Psoas muscle (tissue), 8 donors: ENCODE measurements around the gene EGF. TPM values are rescaled to one million over a fixed set of nuclear protein-coding genes. Genes with fewer than 3 reads are reported as not detected.
A peak's percentile ranks its signal among the peaks of the same experiment; 100 is the strongest.

ENCODE experiments used
- ATAC-seq, 4 donors: fragments of 200-7000 bp; cut with Tn5 transposase; one replicate each; pipeline ENCODE4 v1.9.1; 2020; ENCODE audit warnings: moderate library complexity in 3 of 4, mild to moderate bottlenecking in 2 of 4
- DNase-seq, 2 donors: peaks; one replicate each; pipeline ENCODE4 v3.0.0-alpha.2; 2020
- H3K27ac ChIP-seq: fragments of 200-600 bp; one replicate; pipeline ENCODE4 v1.8.0; 2022
- H3K27me3 ChIP-seq, 3 donors: fragments of 200-600 bp in 1 of 3; one replicate each; pipeline versions ENCODE4 v1.6.1 to v1.8.0; 2013 to 2022; ENCODE audit warnings: low read length in 2 of 3, mild to moderate bottlenecking in 2 of 3, moderate library complexity in 1 of 3; ENCODE audit not compliant: insufficient read depth in 3 of 3
- H3K36me3 ChIP-seq, 2 donors: fragments of 200-600 bp in 1 of 2; one replicate each; pipeline versions ENCODE4 v1.6.1 to v1.8.0; 2013 to 2022; ENCODE audit warnings: low read depth in 1 of 2, mild to moderate bottlenecking in 1 of 2, moderate library complexity in 1 of 2; ENCODE audit not compliant: insufficient read depth in 1 of 2
- H3K4me1 ChIP-seq: fragments of 200-600 bp; one replicate; pipeline ENCODE4 v1.8.0; 2022
- H3K4me3 ChIP-seq: fragments of 200-600 bp; one replicate; pipeline ENCODE4 v1.8.0; 2022; ENCODE audit warnings: mild to moderate bottlenecking
- H3K9me3 ChIP-seq: fragments of 200-600 bp; one replicate; pipeline ENCODE4 v1.8.0; 2022
- WGBS, 3 donors: extraction: QIAGEN DNeasy Blood & Tissue Kit; methylation state at CpG; one replicate each; pipeline versions ENCODE4 v1.1.6 to v1.1.7; 2013; 5-methylcytosine and 5-hydroxymethylcytosine counted together
- intact Hi-C, 2 donors: fragments of 100-400 bp; cut with DNase I; formaldehyde crosslinking; loops; one replicate each; pipeline versions ENCODE4 v1.11.0 to v1.14.2; 2022
- polyA plus RNA-seq, 3 donors: library from polyadenylated mRNA; stranded (reverse); fragments of 200-250 nt; gene quantifications; one replicate each; pipeline ENCODE4 v1.2.3, GENCODE V29; 2013
- total RNA-seq, 4 donors: library from RNA; stranded (reverse); fragmentation: NEBNext Ultra II Directional in 2 of 4; extraction: Animal tissue kit (Norgen Biotek cat#: 25700) in 2 of 4; gene quantifications; one replicate each; pipeline versions ENCODE4 v1.2.1 to v1.2.4, GENCODE V29; 2021 to 2023
- TF ChIP-seq, protein P1 (sequence below): fragments of 200-600 bp; IDR thresholded peaks from one replicate; pipeline ENCODE4 v1.8.0; 2022; ENCODE audit warnings: antibody characterized with exemption
- donor health status: healthy with polysubstance abuse.
- donor health status: DM: no; HTN: no; CAD: no; lungs with moderate emphysema.
- donor health status: Bipolar disorder and iron deficiency.
- donor health status: healthy.
- donor health status: DM: yes; HTN: yes; CAD: no.
- donor health status: DM: no; HTN: no; CAD: no.
- donor health status: DM: no; HTN: no; CAD: no.
- donor health status: DM: yes; HTN: yes; CAD: no.

EGF gene
- total and polyA plus RNA-seq, 7 donors = 2.5 to 92.4 (median 37.1) TPM

DNA sequence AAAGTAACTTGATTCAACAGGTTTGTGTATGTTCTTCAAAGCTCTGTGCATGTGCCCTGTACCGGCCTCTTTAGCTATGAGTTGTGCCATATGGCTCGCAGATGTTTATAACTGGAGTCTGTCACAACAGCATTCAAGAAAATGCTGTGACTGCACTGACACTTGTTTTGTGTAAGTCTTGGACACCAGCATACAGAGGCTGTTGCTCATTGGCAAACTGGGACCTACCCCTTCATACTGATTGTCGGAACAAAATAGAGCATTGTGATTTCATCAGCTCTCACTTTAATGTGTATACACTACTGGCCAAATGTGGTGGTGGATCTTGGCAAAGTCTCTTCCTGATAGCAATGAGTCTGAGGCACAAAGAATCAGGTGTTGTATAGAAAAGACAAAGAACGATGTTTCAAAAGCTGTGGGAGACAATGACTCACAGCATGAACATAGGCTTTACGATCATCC, 133.9 kb downstream of the EGF start:
- H3K27ac ChIP-seq = no peak overlapping the region
- DNase-seq (no peak), ATAC-seq (no peak)
- no peaks in the 10 kb centered on the region for H3K27me3 ChIP-seq
- H3K4me3 ChIP-seq = no peak overlapping the region
- TF ChIP-seq, protein P1, sequence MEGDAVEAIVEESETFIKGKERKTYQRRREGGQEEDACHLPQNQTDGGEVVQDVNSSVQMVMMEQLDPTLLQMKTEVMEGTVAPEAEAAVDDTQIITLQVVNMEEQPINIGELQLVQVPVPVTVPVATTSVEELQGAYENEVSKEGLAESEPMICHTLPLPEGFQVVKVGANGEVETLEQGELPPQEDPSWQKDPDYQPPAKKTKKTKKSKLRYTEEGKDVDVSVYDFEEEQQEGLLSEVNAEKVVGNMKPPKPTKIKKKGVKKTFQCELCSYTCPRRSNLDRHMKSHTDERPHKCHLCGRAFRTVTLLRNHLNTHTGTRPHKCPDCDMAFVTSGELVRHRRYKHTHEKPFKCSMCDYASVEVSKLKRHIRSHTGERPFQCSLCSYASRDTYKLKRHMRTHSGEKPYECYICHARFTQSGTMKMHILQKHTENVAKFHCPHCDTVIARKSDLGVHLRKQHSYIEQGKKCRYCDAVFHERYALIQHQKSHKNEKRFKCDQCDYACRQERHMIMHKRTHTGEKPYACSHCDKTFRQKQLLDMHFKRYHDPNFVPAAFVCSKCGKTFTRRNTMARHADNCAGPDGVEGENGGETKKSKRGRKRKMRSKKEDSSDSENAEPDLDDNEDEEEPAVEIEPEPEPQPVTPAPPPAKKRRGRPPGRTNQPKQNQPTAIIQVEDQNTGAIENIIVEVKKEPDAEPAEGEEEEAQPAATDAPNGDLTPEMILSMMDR = no peak
- no peaks in the 10 kb centered on the region for H3K4me1 ChIP-seq
- no peaks in the 10 kb centered on the region for H3K36me3 ChIP-seq
- no peaks in the 10 kb centered on the region for H3K9me3 ChIP-seq
- 75 to 82% (median 79%) methylated on average over 5 of the region's 5 CpGs for WGBS, 3 donors
- intact Hi-C loops = no loop called here

DNA sequence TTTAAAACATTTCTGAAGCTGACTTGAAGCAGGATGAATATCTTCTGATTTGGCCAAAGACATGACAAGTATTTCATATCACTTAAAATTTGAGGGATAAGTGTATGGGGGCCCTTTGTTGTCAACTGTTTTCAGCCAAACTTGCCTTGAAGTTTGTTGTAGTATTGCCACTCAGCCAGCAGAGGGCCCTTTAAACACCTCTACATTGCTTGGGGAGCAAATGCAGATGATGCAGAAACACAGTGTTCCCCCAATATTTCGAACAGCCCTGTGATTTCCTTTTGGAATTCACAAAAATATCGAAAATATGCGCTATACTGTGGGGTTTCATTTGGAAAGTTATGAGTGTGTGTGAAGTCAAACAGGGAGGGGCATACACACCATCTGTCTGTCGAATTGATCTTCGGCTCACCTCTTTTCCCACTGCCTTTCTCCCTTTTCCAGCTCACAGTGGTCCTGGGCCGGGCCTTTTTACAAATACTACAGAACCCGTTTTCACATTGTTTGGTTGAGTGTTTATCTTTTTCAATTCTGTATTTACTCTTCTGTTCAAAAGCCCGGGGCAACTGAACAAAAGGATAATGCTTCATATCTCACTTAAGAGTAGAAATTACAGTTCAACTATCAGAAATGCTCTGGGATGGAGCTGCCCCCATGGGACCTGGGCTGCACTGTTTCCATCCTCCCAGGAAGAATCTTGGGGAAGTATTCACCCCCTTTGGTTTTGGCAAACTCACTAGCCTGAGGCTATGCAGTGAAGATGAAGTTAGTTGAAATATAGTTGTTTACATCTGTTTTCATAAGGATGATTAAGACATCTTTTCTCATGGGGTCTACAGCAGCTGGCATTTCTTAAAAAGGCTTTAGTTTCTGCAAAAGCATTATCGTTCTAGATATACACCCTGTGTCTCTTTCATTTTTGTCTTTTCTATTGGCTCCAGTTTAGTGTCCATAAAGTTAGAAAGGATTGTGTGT, 137.6 kb downstream of the EGF start:
- intact Hi-C loops = loop anchor here (2.0 to 5.0 kb wide), 3 partner anchors 161 to 462 kb away; no protein-coding TSS in a partner anchor

DNA sequence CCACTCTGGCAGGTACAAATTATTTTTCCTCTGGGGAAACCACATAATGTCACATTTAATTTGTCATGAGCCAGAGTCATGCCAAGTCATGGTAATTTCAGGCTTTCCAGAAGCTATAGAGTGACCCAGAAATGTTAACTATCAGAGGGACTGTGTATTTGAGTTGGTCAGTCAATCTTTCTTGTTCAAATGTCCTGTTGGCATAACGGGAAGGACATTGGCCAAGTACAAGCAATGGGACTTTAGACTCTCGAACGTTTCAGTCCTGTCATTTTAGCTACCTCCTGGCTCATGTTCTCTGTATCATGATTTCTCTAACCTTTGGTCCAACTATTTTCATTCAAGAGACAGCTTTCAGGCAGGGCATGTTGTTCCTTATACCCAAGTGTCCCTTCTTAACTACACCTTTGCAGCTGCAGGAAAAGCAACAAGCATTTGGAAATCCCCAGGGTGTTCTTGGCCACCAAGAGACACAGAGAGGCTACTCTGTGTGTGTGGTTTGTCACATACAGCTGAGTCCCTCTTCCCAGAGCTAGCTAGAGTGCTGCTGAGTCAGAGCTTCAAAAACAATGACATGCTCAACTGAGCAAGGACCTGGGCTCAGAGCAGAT, 142.6 kb downstream of the EGF start:
- TF ChIP-seq, protein P1 = no peak
- 27 to 56% (median 30%) methylated on average over 3 of the region's 3 CpGs for WGBS, 3 donors
- Histone ChIP-seq H3K9me3 (no peaks in the 10 kb centered on the region), H3K27ac (no peak overlapping the region), H3K27me3 (no peaks in the 10 kb centered on the region), H3K4me1 (no peaks in the 10 kb centered on the region), H3K36me3 (no peaks in the 10 kb centered on the region), H3K4me3 (no peak overlapping the region)
- ATAC-seq = no peak
- intact Hi-C loops = no loop called here
- no peak for DNase-seq

More for the DNA sequence above, 137.6 kb downstream of the EGF start:
- H3K27me3 ChIP-seq = no peaks in the 10 kb centered on the region
- H3K36me3 ChIP-seq = no peaks in the 10 kb centered on the region
- H3K4me3 ChIP-seq = no peak overlapping the region
- WGBS, 3 donors = 61 to 68% (median 67%) methylated on average over 9 of the region's 9 CpGs
- no peak overlapping the region for H3K27ac ChIP-seq
- ATAC-seq (peak in 1 of 4 donors; percentile 65), DNase-seq (no peak)
- H3K9me3 ChIP-seq = no peaks in the 10 kb centered on the region
- TF ChIP-seq, protein P1 = peak; percentile 76
- no peaks in the 10 kb centered on the region for H3K4me1 ChIP-seq

- WGBS, 3 donors = 55 to 97% (median 96%) methylated on average over 1 of the region's 1 CpG
- no peaks in the 10 kb centered on the region for H3K36me3 ChIP-seq
- H3K27ac ChIP-seq = no peak overlapping the region
- TF ChIP-seq, protein P1 = no peak
- intact Hi-C loops = no loop called here
- H3K4me1 ChIP-seq = no peaks in the 10 kb centered on the region
- DNase-seq (no peak), ATAC-seq (no peak)
- H3K9me3 ChIP-seq = no peaks in the 10 kb centered on the region
- no peaks in the 10 kb centered on the region for H3K27me3 ChIP-seq
- H3K4me3 ChIP-seq = no peak overlapping the region
Measured at GRCh38 chr4:110058677-110059076, 146.0 kb downstream of the EGF start.
